ENCODE measurements around the gene APCS.

Gene APCS

GRCh38 chr1:159587461-159587951 lies at the start of gene APCS:
TSS of gene APCS (plus strand) at chr1:159587826. CDS start at chr1:159587922, 96 bp downstream.
- DNase-seq: no peak

- no peak for DNase-seq
Measured at GRCh38 chr1:159548126-159548525, 39.5 kb upstream of the APCS start.

- no peak for DNase-seq
Measured at GRCh38 chr1:159554261-159554660, 33.4 kb upstream of the APCS start.

DNA sequence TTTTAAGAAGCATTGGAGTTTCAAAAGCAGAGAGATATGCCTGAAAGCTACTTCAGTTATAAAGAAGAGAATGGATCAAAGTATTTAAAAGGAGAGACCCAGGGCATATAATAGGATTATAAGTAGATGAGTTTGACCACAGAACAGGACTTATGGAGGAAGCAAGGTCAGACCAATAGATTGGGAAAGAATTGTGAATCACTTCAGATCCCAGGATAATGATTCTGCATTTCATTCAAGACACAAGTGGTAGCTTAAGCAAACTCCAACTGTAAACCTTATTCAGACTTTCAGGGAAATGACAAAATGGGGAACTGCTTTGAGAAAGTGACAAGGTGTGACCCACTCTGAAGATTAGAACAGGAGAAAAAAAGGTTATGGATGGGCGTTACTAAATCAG lies 32.9 kb upstream of the APCS start:
- DNase-seq: no peak

- no peak for DNase-seq
Measured at GRCh38 chr1:159556931-159557369, 30.7 kb upstream of the APCS start.

- no peak for DNase-seq
Measured at GRCh38 chr1:159560599-159560998, 27.0 kb upstream of the APCS start.

- no peak for DNase-seq
Measured at GRCh38 chr1:159561497-159561896, 26.1 kb upstream of the APCS start.

GRCh38 chr1:159562680-159563079 lies 24.9 kb upstream of the APCS start:
- DNase-seq: no peak

GRCh38 chr1:159577446-159577845 lies 10.2 kb upstream of the APCS start:
- DNase-seq: no peak

- DNase-seq: no peak
Measured at GRCh38 chr1:159580340-159580739, 7.3 kb upstream of the APCS start.

DNA sequence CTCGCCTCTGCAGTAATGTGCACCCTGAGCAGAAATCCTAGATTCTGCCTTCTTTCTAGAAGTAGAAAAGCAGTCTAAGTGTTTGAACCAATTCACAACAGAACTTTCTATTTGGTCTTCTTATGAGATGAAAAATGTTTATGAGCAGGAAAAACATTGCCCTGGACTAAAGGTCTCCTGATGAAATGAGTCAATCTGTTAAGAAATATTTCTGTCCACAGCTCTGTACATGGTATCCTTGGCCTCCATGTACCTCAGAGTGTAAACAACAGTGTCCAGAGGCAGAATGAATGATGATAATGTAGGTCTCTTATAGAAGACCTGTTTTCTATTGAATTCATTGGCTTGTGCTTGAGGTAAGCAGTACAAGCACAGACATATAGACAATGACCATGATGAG lies 6.2 kb upstream of the APCS start:
- no peak for DNase-seq

DNA sequence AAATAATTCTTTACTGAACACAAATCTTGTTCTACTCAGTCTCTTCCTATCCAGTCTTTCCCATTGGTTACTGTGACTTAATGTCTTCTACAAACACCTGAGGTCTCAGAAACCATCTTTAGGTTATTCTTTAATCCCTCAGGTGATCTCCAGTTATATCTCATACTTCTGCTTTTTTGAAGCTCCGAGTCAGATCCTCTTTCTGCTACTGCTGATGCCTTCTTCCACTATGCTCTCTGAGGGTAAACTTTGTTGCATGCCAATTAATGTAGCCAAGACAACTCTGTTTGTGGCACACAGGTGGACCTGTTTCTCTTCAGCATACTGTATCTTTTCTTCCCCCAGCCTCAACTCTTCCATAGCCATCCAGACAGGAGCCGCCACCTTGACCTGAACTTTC lies 3.1 kb upstream of the APCS start:
- DNase-seq: no peak

- DNase-seq: no peak
Measured at GRCh38 chr1:159591981-159592380, 4.4 kb downstream of the APCS start.

GRCh38 chr1:159594625-159595405 lies 7.2 kb downstream of the APCS start:
- DNase-seq: no peak

- DNase-seq: no peak
Measured at GRCh38 chr1:159598196-159598595, 10.6 kb downstream of the APCS start.

DNA sequence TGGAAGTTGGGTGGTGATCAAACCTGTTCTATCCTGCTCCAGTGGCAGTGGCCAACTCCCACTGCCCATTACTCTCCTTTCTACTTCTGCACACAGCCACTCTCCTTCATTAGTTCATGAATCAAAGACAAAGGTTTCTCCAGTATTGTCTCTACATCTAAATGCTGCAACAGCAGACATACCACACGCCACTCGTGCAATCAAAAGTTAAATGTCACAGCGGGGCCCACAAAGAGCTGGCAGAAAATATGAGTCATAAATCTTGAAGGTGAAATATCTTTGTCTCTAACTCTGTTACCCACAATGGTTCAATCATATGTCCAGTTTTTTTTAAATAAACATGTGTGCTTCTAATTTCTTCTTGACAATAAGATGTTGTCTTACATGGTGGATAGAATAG lies 13.3 kb downstream of the APCS start:
- DNase-seq: no peak

GRCh38 chr1:159602501-159602999 lies 14.9 kb downstream of the APCS start:
- DNase-seq: no peak

- no peak for DNase-seq
Measured at GRCh38 chr1:159612211-159612885, 24.7 kb downstream of the APCS start.

- DNase-seq: no peak
Measured at GRCh38 chr1:159632922-159633321, 45.3 kb downstream of the APCS start.
